CD4-positive, alpha-beta T cell treated with Interleukin-4 for 4 hours (primary cell): Measurements from ENCODE around the gene ZYX.
"Not testable (repeated sequence)": the region's sequence is repeated elsewhere in the genome, so short reads cannot be mapped to it uniquely, and the experiment has no call there.

Experiments used
- DNase-seq: peaks from one replicate; pipeline ENCODE4 v3.0.0-alpha.2; 2020

ZYX gene

DNA sequence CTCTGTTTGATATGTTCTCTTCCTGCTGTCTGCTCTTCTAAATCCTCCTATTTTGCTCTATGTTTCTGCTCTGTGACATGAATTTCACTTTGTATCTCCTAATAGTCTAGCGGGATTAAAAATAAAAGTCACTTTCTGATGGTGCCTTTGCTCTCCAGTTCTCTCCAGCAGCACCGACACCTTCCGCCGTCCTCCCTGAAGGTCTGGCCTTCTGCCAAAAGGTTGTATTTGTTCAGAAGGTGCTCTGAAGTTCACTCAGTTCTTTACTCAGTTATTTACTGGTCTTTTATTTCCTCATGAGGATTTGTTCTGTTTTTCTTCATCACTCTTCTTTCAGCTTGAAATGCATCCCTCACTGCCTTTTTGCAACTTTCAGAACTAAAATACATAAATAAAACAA lies 38.7 kb downstream of the ZYX start:
- no peak for DNase-seq

DNA sequence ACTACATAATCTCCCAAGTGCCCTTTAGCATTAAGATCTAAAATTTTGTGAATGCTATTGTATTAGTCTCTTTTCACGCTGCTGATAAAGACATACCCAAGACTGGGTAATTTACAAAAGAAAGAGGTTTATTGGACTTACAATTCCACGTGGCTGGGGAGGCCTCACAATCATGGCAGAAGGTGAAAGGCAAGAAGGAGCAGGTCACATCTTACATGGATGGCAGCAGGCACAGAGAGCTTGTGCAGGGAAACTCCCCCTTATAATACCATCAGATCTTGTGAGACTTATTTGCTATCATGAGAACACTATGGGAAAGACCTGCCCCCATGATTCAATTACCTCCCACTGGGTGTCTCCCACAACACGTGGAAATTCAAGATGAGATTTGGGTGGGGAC lies 39.5 kb downstream of the ZYX start:
- not testable (repeated sequence) for DNase-seq

DNA sequence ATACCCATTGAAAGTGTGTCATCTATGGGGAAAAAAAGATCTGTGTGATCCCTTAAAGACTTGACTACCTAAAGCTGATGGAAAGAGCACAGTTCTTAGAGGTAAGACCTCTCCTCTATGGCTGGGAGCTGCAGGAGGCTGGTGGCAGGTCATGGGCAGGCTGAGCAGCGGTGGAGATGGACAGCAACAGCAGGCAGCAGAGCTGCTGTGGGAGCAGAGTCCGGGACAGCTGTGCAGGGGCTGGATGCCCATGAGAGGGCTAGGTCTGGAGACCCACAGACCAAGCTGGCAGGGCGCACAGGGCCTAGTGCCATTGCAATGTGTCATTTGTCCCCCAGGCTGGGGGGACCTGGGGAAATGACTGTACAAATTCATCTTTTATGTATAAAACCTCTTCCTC lies 40.9 kb downstream of the ZYX start:
- DNase-seq, result no peak

DNA sequence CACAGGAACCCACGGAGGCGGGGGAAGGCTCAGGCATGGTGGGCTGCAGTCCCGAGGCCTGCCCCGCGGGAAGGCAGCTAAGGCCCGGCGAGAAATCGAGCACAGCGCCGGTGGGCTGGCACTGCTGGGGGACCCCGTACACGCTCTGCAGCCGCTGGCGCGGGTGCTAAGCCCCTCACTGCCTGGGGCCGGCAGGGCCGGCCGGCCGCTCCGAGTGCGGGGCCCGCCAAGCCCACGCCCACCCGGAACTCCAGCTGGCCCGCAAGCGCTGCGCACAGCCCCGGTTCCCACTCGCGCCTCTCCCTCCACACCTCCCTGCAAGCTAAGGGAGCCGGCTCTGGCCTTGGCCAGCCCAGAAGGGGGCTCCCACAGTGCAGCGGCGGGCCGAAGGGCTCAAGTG lies 43.3 kb downstream of the ZYX start:
- not testable (repeated sequence) for DNase-seq

DNA sequence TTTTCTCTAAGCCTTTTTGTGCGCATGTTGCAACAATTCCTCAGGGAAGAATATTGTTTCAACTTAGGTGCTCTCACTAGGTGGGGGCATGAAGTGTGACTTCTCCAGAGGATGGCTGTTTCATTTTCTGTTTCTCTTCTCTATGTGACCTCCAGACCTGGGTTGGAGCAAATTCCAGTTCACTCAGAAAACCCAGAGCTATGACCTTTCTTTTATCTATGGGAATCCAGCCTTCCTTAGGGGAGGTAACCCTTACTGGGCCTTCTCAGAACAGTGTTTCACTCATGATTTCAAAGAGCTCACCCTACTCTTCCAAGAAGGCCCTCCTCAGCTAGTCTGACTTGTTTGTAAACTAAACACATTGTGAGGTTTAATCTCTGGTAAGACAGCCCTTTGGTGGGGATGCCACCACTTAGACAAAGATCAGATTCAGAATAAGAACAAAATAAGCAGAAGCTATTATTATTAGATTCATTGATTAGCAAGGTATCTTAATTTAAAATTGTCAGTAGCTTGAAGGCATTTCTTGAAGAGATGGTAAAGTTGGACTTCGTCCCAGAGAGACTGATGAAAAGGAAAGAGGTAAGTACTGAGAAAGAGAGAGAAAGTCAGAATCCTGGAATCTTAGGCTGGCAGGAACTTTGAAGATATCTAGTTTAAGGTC lies 45.5 kb downstream of the ZYX start:
- DNase-seq, result no peak

DNA sequence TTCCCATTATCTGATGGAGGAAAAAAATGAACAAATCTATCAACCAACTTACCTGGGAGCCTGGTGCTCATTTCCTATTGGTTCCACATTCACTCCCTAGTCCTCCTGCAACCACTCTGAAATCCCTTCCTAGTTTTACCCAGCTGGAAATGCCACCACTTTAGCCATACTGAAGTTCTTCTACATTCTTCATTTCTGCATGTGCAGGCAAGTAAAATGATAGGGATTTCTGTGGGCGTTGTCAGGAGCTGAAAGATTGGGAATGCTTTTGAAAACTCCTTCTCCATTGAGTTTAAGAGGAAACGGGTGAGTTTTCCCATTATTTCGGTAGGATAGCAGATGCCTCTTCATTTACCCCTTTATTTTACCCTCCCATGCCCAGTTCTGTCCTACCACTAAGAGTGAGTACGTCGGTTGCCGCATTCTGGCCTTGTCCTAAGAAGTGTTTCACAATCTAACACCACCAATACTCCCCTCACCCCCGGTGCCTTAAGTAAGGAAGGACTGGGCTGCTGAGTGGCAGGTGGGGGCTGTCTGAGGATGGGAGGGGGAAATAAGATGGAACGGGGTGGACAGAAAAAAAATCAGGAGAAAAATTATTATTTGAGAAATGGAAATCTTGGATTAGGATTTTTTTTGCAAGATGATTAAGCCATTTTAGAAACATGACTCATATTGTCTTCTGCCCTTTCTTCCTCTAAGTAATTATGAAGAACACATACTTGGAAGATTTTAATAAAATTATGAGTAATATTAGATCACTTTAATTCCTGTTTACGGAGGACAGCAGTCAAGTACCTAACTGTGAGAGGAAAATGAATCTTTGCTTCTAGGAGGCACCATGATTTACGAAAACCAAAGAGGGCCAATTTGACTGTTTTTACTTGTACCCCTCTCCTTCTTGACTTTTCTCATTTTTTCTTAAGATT lies 48.9 kb downstream of the ZYX start:
- DNase-seq, result no peak

DNA sequence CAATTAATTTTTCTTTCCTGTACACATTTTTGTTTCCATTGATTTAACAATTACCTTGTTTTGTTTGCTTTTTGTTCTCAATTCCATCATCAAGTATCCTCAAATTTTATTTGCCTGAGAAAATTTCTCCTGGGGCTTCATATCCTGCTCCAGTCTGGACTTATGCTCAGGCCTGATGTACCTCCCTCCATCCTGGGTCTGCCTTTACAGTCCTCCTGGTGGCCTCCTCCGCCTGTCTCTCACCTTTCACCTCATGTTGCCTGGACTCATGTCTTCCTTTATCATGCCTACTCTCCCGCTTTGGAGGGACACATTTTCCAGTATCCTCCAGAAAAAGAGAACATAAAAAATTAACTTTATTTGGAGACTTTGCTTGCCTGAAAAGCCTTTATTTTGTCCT lies 50.0 kb downstream of the ZYX start:
- no peak for DNase-seq

DNA sequence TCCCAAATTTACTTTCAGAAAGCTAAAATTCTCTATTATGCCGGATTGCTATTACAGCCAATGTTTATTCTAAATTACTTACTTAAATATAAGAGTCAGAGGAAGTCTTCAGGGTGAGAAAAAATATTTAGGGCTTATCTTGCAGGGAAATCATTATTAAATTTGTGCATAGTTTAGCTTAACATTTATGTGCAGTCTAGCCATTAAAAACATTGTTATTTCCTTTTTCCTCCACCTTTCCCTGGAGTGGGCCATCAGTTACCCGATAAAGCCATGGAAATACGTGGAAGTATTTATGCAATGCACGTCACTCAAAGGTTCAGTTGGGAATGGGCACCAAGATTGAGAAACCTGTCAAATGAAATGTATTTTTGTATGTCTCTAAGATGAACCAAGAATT lies 52.6 kb downstream of the ZYX start:
- no peak for DNase-seq

DNA sequence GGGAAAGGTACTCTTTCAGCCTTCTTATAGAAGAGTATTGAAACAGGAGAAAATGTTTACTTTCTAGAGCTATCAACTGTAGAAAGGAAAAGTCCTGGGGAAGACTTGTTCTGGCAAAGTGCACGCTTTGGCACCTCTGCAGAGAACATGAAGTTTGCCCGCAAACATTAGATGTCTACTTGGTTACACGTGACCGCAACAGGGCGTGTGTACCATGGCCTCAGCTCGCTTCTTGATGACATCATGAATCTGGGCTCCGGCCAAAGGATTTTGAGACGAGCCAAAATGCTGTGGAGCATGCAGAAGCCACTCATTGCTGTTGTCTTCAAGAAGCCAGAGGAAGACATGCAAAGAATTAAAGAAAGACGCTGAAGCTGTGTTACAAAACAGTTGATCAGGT lies 53.5 kb downstream of the ZYX start:
- DNase-seq, result no peak

DNA sequence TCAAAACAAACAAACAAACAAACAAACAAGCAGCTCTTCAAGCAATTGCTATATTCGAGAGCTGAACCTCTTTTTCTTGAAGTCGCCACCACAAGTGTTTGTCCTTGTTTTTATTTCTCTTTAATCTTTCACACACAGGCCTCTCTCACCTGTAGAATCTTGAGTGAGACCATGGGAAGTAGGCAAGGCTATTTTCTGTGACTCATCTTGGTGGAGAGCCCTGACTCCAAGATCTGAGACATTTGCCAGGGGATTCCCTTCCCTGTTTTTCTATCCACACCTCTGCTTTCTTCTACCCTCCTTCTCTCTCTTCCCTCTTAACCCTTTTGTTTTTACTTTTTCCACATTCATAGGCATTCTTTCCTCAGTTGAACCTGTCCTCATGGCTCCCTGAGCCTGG lies 54.1 kb downstream of the ZYX start:
- no peak for DNase-seq

DNA sequence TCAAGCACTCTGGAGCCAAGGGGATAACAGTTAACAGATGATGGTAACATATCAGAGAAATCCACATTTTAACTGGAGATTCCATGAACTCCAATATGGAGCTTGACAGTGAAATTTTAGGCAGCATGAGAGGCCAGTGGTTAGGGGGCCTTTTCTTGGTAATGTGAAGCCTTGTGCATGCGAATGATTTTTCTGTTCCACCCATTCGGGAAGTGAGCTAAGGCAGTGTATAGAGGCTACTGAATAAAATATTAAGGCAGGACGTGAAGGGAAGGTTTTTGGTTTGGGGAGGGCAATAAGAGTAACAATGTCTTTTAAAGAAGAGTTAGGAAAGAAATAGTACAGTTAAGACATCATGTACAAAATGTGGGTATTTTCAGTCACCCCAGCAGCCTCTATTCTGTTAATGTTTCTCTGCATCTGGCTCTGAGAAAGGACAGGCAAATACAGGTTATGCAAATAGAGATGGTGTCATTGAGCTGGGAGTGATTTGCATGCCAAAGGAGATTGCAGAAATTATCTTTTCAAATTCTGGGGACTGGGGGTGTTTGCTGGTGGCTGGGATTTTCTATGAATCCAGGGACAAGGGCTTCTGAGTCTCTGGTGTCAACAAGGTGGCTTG lies 55.3 kb downstream of the ZYX start:
- DNase-seq, result no peak

DNA sequence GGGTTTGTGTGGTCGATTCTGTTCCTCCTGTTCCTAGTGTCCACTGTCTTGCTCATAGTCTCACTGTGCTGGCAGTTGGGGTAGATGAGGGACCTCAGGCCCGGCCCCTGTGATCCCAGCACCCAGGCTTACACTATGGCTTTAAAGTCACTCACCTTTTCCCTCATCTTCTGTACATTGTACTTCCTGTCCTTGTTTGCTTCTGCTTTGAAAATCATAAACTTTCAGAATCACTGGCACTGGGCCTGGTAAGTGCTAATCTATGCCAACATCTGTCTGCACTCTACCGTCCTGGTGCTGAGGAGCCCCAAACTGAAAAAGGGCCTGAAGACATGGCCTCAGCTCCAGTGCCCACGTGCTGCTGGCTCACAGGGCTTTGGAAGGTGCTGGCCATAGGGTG lies 56.4 kb downstream of the ZYX start:
- DNase-seq, result no peak

DNA sequence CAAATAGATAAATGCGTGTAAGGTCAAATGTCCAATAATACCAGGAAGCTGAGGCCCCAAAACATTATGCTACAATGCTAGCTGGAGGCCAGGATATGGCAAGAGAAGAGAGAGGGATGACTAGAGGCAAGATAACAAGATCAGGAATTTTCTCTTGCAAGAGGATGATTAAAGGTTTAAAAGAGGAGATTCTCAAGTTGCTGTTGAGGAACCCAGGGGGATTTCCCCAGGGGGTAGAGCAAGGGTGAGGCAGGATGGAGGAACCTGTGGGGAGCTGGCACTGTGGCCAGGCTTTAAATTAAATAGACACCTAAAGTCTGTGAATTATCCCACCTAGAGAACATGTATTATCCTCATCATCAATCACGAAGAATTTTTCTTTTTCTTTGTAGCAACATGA lies 58.7 kb downstream of the ZYX start:
- no peak for DNase-seq
